HG03575 (cell line): ENCODE measurements around the gene SH2D3C.

Experiments
- ATAC-seq: cut with Tn5 transposase; IDR thresholded peaks from one replicate; pipeline ENCODE4 v1.9.1; 2021; ENCODE audit not compliant: unreplicated experiment, insufficient number of reproducible peaks, low FRiP score; ENCODE audit errors: extremely low read depth

The SH2D3C gene

DNA sequence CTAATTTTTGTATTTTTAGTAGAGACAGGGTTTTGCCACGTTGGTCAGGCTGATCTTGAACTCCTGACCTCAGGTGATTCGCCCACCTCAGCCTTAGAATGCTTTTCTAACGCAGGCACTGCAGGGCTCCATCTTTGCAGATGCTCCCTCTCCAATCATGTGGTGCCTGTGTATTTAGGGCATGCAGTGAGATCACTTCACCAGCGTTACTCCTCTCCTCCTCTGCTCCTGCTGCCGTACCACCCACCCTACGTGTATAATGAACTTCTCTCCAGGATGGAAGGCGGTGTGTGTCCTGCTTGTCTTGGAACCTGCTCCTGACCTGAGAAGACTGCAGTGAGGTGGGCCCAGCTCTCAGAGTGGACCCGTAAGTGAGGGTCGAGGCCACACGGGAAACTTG, 85.3 kb downstream of the SH2D3C start:
- no peak for ATAC-seq

- no peak for ATAC-seq
Observed at GRCh38 chr9:127692071-127692470, 86.4 kb downstream of the SH2D3C start.

DNA sequence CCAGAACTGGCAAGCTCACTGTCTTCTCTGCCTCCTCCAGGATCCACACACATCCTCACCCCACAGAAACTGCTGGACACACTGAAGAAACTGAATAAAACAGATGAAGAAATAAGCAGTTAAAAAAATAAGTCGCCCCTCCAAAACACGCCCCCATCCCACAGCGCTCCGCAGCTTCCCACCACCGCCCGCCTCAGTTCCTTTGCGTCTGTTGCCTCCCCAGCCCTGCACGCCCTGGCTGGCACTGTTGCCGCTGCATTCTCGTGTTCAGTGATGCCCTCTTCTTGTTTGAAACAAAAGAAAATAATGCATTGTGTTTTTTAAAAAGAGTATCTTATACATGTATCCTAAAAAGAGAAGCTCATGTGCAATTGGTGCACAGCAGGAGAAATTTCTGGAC, 87.7 kb downstream of the SH2D3C start:
- ATAC-seq = no peak

DNA sequence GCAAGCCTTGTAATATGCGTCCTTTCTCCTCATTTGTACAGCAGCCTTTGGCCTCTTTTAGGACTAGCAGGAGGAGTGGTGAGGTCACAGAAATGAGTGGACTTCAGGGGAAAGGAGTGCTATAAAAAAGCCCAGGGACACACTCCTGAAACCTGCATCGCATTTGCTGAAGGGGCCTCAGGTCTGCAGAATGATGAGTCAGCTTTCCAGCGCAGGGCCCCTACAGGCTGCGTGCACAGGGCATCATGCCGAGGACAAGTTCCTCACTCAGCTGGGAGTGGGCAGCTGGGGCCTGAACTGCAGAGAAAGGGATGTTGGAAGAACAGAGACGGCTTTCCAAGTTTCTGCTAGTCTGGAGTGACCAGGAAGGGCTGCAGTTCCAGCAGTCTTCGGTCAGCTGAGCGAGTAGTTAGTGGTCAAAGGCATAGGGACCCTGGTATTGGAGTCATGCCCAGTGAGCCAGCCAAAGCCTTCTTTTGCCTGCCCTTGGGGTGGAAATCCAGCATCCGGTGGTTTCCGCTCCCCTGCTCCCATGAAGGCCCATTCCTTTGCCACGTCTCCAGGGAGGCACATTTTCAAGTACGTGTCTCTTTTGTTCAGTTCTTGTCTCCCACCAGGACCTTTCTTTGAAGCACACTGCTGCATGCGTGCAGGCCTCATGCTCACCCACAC, 89.0 kb downstream of the SH2D3C start:
- ATAC-seq = no peak
